ENCODE results near the gene KDM3B. TPM values are rescaled to one million over a fixed set of nuclear protein-coding genes. Genes with fewer than 3 reads are reported as not detected.

The KDM3B gene
- total RNA-seq, 1 donor from 2014 or later, result 39.1 TPM

- Mint-ChIP-seq H3K4me1 (ENCODE audit: low read depth) (peaks cover 35% of the 10 kb centered on the region), H3K4me3 (ENCODE audit: unreplicated experiment) (peak overlapping the region; percentile 74), H3K36me3 (ENCODE audit: low read depth) (peaks cover 19% of the 10 kb centered on the region), H3K27ac (ENCODE audit: unreplicated experiment) (peak overlapping the region; percentile 73), H3K27me3 (ENCODE audit: low read depth) (no peaks in the 10 kb centered on the region), H3K9me3 (ENCODE audit: low read depth) (no peaks in the 10 kb centered on the region)
- DNase-seq (ENCODE audit: low spot score), result no peak
- TF ChIP-seq, protein P1, sequence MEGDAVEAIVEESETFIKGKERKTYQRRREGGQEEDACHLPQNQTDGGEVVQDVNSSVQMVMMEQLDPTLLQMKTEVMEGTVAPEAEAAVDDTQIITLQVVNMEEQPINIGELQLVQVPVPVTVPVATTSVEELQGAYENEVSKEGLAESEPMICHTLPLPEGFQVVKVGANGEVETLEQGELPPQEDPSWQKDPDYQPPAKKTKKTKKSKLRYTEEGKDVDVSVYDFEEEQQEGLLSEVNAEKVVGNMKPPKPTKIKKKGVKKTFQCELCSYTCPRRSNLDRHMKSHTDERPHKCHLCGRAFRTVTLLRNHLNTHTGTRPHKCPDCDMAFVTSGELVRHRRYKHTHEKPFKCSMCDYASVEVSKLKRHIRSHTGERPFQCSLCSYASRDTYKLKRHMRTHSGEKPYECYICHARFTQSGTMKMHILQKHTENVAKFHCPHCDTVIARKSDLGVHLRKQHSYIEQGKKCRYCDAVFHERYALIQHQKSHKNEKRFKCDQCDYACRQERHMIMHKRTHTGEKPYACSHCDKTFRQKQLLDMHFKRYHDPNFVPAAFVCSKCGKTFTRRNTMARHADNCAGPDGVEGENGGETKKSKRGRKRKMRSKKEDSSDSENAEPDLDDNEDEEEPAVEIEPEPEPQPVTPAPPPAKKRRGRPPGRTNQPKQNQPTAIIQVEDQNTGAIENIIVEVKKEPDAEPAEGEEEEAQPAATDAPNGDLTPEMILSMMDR (IDR thresholded peaks at IDR 0.05), result no peak
These were observed 113.8 kb downstream of the KDM3B start for GRCh38 chr5:138466125-138466899.

- peak overlapping the region; percentile 73 for H3K27ac Mint-ChIP-seq (ENCODE audit: unreplicated experiment)
- H3K9me3 Mint-ChIP-seq (ENCODE audit: low read depth), result no peaks in the 10 kb centered on the region
- peak overlapping the region; percentile 74 for H3K4me3 Mint-ChIP-seq (ENCODE audit: unreplicated experiment)
- peaks cover 19% of the 10 kb centered on the region for H3K36me3 Mint-ChIP-seq (ENCODE audit: low read depth)
- TF ChIP-seq, protein P1 (IDR thresholded peaks at IDR 0.05), result no peak
- DNase-seq (ENCODE audit: low spot score), result peak; percentile 91
- H3K27me3 Mint-ChIP-seq (ENCODE audit: low read depth), result no peaks in the 10 kb centered on the region
- H3K4me1 Mint-ChIP-seq (ENCODE audit: low read depth), result peaks cover 30% of the 10 kb centered on the region
These were observed 114.6 kb downstream of the KDM3B start for GRCh38 chr5:138466900-138467710.

DNA sequence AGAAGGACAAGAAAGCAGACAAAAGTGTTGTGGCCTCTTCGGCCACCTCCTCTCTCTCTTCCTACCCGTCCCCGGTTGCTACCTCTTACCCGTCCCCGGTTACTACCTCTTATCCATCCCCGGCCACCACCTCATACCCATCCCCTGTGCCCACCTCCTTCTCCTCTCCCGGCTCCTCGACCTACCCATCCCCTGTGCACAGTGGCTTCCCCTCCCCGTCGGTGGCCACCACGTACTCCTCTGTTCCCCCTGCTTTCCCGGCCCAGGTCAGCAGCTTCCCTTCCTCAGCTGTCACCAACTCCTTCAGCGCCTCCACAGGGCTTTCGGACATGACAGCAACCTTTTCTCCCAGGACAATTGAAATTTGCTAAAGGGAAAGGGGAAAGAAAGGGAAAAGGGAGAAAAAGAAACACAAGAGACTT, 115.2 kb downstream of the KDM3B start:
- TF ChIP-seq, protein P1 (IDR thresholded peaks at IDR 0.05), result no peak
- no peaks in the 10 kb centered on the region for H3K27me3 Mint-ChIP-seq (ENCODE audit: low read depth)
- H3K9me3 Mint-ChIP-seq (ENCODE audit: low read depth), result no peaks in the 10 kb centered on the region
- peak overlapping the region; percentile 74 for H3K4me3 Mint-ChIP-seq (ENCODE audit: unreplicated experiment)
- DNase-seq (ENCODE audit: low spot score), result peak; percentile 94
- peak overlapping the region; percentile 73 for H3K27ac Mint-ChIP-seq (ENCODE audit: unreplicated experiment)
- peaks cover 19% of the 10 kb centered on the region for H3K36me3 Mint-ChIP-seq (ENCODE audit: low read depth)
- peaks cover 30% of the 10 kb centered on the region for H3K4me1 Mint-ChIP-seq (ENCODE audit: low read depth)

- TF ChIP-seq, protein P1 (IDR thresholded peaks at IDR 0.05), result no peak
- H3K27me3 Mint-ChIP-seq (ENCODE audit: low read depth), result no peaks in the 10 kb centered on the region
- H3K4me1 Mint-ChIP-seq (ENCODE audit: low read depth), result peaks cover 29% of the 10 kb centered on the region
- no peak for DNase-seq (ENCODE audit: low spot score)
- H3K9me3 Mint-ChIP-seq (ENCODE audit: low read depth), result no peaks in the 10 kb centered on the region
- peaks cover 19% of the 10 kb centered on the region for H3K36me3 Mint-ChIP-seq (ENCODE audit: low read depth)
- peak overlapping the region; percentile 74 for H3K4me3 Mint-ChIP-seq (ENCODE audit: unreplicated experiment)
- peak overlapping the region; percentile 73 for H3K27ac Mint-ChIP-seq (ENCODE audit: unreplicated experiment)
These were observed 115.9 kb downstream of the KDM3B start for GRCh38 chr5:138468133-138468965.
